Measurements from ENCODE around the gene MEGF6. TPM values are rescaled to one million over a fixed set of nuclear protein-coding genes. Genes with fewer than 3 reads are reported as not detected.

MEGF6 gene
- total and polyA plus RNA-seq, 12 donors, result 0.15 to 29.2 (median 8.2) TPM

GRCh38 chr1:3479511-3480368 lies 131.6 kb downstream of the MEGF6 start:
- no peak for DNase-seq
- Histone ChIP-seq H3K4me3 (no peak overlapping the region), H3K27me3 (peaks cover 3% of the 10 kb centered on the region), H3K4me1 (replicated peaks in 1 of 2) (no peaks in the 10 kb centered on the region), H3K36me3 (replicated peaks in 1 of 2) (no peaks in the 10 kb centered on the region), H3K9me3 (replicated peaks in 1 of 3) (no peaks in the 10 kb centered on the region), H3K27ac (no peak overlapping the region)
- WGBS, 4 donors, result 70 to 84% (median 72%) methylated on average over 9 to 30 of the region's 30 CpGs
- TF ChIP-seq POLR2A (IDR thresholded peaks at IDR 0.05) (no peak), CTCF (IDR thresholded peaks at IDR 0.05) (no peak)
- intact Hi-C loops (cut with DNase I), result no loop called here

- Histone ChIP-seq H3K27ac (no peak overlapping the region), H3K36me3 (replicated peaks in 1 of 2) (no peaks in the 10 kb centered on the region), H3K4me1 (replicated peaks in 1 of 2) (no peaks in the 10 kb centered on the region), H3K4me3 (no peak overlapping the region), H3K27me3 (peaks cover 3% of the 10 kb centered on the region), H3K9me3 (replicated peaks in 1 of 3) (no peaks in the 10 kb centered on the region)
- 78 to 100% (median 86%) methylated on average over 2 to 24 of the region's 24 CpGs for WGBS, 4 donors
- no peak for DNase-seq
- intact Hi-C loops (cut with DNase I), result no loop called here
- TF ChIP-seq POLR2A (IDR thresholded peaks at IDR 0.05) (no peak), CTCF (IDR thresholded peaks at IDR 0.05) (no peak)
Observed at GRCh38 chr1:3478187-3478586, 133.1 kb downstream of the MEGF6 start.

GRCh38 chr1:3477241-3477995 lies 133.9 kb downstream of the MEGF6 start:
- Histone ChIP-seq H3K36me3 (replicated peaks in 1 of 2) (no peaks in the 10 kb centered on the region), H3K27ac (no peak overlapping the region), H3K4me3 (no peak overlapping the region), H3K27me3 (no peaks in the 10 kb centered on the region), H3K9me3 (replicated peaks in 1 of 3) (no peaks in the 10 kb centered on the region), H3K4me1 (replicated peaks in 1 of 2) (no peaks in the 10 kb centered on the region)
- no peak for DNase-seq
- TF ChIP-seq POLR2A (IDR thresholded peaks at IDR 0.05), result no peak
- TF ChIP-seq CTCF (IDR thresholded peaks at IDR 0.05), result no peak
- intact Hi-C loops (cut with DNase I), result no loop called here
- WGBS, 4 donors, result 58 to 74% (median 61%) methylated on average over 10 to 28 of the region's 28 CpGs

GRCh38 chr1:3476666-3477065 lies 134.6 kb downstream of the MEGF6 start:
- intact Hi-C loops (cut with DNase I), result no loop called here
- H3K27me3 ChIP-seq, result no peaks in the 10 kb centered on the region
- H3K4me3 ChIP-seq, result no peak overlapping the region
- TF ChIP-seq POLR2A (IDR thresholded peaks at IDR 0.05), result no peak
- TF ChIP-seq CTCF (IDR thresholded peaks at IDR 0.05), result no peak
- no peaks in the 10 kb centered on the region for H3K9me3 ChIP-seq (replicated peaks in 1 of 3)
- no peak for DNase-seq
- no peak overlapping the region for H3K27ac ChIP-seq
- no peaks in the 10 kb centered on the region for H3K4me1 ChIP-seq (replicated peaks in 1 of 2)
- WGBS, 4 donors, result 40 to 86% (median 83%) methylated on average over 1 to 16 of the region's 16 CpGs
- H3K36me3 ChIP-seq (replicated peaks in 1 of 2), result no peaks in the 10 kb centered on the region

All from adrenal gland (tissue), 12 donors.